HEK293T (cell line): ENCODE measurements around the gene FABP2.

ENCODE experiments used
- ARNT ChIP-seq: fragments of 450-650 bp; IDR thresholded peaks from 2 replicates; pipeline ENCODE4 v1.6.1; 2017; ENCODE audit warnings: mild to moderate bottlenecking
- BHLHE40 ChIP-seq: fragments of 450-650 bp; IDR thresholded peaks from 2 replicates; pipeline ENCODE4 v1.6.1; 2016; ENCODE audit warnings: mild to moderate bottlenecking, moderate library complexity, borderline replicate concordance
- ELF4 ChIP-seq: fragments of 450-650 bp; IDR thresholded peaks from 2 replicates; pipeline ENCODE4 v1.6.1; 2017; ENCODE audit warnings: antibody characterized with exemption
- FOXA1 ChIP-seq: fragments of 450-650 bp; IDR thresholded peaks from 2 replicates; pipeline ENCODE4 v1.6.1; 2016; ENCODE audit warnings: mild to moderate bottlenecking
- FOXK2 ChIP-seq: fragments of 450-650 bp; IDR thresholded peaks from 2 replicates; pipeline ENCODE4 v1.6.1; 2016; ENCODE audit warnings: mild to moderate bottlenecking
- FOXM1 ChIP-seq: fragments of 450-650 bp; IDR thresholded peaks from 2 replicates; pipeline ENCODE4 v1.6.1; 2017; ENCODE audit warnings: mild to moderate bottlenecking, borderline replicate concordance
- L3MBTL2 ChIP-seq: fragments of 450-650 bp; conservative IDR thresholded peaks from 2 replicates; pipeline ENCODE4 v1.6.1; 2016; ENCODE audit warnings: mild to moderate bottlenecking
- LEF1 ChIP-seq: fragments of 450-650 bp; IDR thresholded peaks from 2 replicates; pipeline ENCODE4 v1.6.1; 2017; ENCODE audit warnings: mild to moderate bottlenecking, borderline replicate concordance
- SP1 ChIP-seq: fragments of 450-650 bp; IDR thresholded peaks from 2 replicates; pipeline ENCODE4 v1.6.1; 2017
- TARDBP ChIP-seq: fragments of 450-650 bp; IDR thresholded peaks from 2 replicates; pipeline ENCODE4 v1.6.1; 2016
- TF ChIP-seq, protein P1 (sequence below): fragments of 450-650 bp; IDR thresholded peaks from 2 replicates; pipeline ENCODE4 v1.6.1; 2016

GRCh38 chr4:119281393-119281792 lies 40.5 kb downstream of the FABP2 start:
- no peak for TF ChIP-seq BHLHE40
- TF ChIP-seq, protein P1, sequence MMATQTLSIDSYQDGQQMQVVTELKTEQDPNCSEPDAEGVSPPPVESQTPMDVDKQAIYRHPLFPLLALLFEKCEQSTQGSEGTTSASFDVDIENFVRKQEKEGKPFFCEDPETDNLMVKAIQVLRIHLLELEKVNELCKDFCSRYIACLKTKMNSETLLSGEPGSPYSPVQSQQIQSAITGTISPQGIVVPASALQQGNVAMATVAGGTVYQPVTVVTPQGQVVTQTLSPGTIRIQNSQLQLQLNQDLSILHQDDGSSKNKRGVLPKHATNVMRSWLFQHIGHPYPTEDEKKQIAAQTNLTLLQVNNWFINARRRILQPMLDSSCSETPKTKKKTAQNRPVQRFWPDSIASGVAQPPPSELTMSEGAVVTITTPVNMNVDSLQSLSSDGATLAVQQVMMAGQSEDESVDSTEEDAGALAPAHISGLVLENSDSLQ: no peak
- no peak for TF ChIP-seq SP1
- TF ChIP-seq ARNT: no peak
- TF ChIP-seq FOXK2: no peak
- TF ChIP-seq LEF1: no peak
- TF ChIP-seq FOXM1: no peak
- TF ChIP-seq ELF4: no peak
- no peak for TF ChIP-seq TARDBP
- no peak for TF ChIP-seq L3MBTL2
- TF ChIP-seq FOXA1: no peak
